GM10266 (cell line): ENCODE results near the gene POR.

Source experiments
- DNase-seq: peaks from one replicate; pipeline ENCODE4 v3.0.0; 2012; ENCODE audit errors: extremely low spot score
- TF ChIP-seq, protein P1 (sequence below): IDR thresholded peaks from 2 replicates; pipeline ENCODE4 v1.5.1; 2012; ENCODE audit warnings: mild to moderate bottlenecking, low read depth; ENCODE audit not compliant: control insufficient read depth, insufficient read depth; ENCODE audit errors: missing control alignments

POR gene

DNA sequence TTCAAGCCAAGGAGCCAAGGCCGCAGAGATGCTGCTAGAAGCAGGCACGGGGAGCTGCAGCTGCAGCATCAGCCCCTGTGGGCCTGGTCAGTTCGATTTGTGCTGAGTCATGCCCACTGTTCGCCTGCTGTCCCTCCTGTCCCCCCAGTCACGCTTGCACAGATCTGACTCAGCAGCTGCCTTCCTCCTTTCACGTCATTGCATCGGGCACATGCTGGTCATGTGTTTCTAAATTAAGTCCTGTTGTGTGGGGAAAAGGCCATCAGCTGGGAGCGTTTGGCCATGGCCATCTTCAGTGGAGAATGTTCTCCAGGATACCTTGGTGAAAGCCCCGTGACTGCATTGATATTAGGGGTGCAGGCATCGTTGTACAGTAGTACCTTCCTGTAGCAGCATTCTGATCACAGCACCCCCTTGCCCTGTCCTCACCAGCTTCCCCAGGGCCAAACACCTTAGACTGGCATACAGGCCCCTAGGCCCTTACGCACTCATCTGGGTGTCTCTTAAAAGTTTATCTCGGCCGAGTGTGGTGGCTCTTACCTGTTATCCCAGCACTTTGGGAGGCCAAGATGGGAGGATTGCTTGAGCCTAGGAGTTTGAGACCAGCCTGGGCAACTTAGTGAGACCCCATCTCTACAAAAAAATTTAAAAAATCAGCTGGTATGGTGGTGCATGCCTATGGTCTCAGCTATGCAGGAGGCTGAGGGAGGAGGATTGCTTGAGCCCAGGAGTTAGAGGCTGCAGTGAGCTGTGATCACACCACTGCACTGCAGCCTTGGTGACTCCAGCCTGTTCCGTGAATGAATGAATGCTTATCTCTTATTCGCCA is 23.2 kb downstream of the POR start:
- TF ChIP-seq, protein P1, sequence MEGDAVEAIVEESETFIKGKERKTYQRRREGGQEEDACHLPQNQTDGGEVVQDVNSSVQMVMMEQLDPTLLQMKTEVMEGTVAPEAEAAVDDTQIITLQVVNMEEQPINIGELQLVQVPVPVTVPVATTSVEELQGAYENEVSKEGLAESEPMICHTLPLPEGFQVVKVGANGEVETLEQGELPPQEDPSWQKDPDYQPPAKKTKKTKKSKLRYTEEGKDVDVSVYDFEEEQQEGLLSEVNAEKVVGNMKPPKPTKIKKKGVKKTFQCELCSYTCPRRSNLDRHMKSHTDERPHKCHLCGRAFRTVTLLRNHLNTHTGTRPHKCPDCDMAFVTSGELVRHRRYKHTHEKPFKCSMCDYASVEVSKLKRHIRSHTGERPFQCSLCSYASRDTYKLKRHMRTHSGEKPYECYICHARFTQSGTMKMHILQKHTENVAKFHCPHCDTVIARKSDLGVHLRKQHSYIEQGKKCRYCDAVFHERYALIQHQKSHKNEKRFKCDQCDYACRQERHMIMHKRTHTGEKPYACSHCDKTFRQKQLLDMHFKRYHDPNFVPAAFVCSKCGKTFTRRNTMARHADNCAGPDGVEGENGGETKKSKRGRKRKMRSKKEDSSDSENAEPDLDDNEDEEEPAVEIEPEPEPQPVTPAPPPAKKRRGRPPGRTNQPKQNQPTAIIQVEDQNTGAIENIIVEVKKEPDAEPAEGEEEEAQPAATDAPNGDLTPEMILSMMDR: no peak
- no peak for DNase-seq

DNA sequence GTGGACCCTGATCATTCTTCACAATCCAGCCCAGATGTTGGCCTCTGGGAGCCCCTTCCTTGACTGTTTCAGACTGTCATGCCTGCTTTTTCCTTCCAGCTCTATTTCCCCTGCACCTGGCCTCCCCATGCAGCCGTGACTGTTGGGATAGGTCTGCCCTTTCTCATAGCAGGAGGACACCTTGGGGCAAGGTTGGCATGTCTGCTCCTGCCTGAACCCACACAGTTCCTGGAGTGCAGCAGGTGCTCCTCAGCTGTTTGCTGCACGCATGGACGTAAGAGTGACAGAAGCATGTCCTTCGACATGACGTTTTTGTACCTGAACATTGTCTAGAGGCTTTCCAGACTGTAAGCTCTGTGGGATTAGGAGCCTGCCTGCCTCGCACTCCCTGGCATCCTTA is 24.0 kb downstream of the POR start:
- TF ChIP-seq, protein P1: no peak
- no peak for DNase-seq

DNA sequence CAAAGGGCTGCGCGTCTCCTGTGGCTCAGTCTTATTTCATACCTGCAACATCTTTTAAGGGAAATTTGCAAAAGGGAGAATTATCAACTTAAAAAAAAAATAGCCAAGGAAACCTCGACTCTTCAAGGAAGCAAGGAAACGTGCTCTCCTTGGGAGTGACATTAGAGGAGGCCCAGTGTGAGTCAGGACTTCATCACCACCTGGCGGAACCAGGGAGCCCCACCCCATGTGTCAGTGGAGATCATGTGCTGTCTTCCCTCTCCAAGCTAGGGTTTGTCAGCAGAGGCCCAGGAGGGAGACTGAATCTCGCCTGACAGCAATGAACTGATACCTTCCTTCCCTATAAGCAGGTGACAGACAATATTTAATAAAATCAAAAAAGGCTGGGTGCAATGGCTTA is 28.9 kb downstream of the POR start:
- TF ChIP-seq, protein P1: no peak
- no peak for DNase-seq

DNA sequence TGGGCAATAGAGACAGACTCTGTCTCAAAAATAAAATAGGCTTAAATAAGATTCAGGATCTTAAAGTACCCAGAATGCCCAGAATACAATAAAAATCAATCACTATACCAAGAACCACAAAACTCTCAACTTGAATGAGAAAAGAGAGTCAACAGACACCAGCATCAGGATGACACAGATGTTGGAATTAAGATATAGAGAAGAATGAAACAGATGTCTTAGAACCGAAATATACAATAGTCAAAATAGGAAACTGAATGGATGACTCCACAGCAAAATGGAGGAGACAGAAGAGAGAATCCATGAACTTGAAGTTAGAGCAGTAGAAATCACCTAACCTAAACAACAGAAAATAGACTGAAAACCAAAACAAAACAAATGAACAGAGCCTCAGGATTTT is 29.6 kb downstream of the POR start:
- DNase-seq: no peak
- TF ChIP-seq, protein P1: no peak

DNA sequence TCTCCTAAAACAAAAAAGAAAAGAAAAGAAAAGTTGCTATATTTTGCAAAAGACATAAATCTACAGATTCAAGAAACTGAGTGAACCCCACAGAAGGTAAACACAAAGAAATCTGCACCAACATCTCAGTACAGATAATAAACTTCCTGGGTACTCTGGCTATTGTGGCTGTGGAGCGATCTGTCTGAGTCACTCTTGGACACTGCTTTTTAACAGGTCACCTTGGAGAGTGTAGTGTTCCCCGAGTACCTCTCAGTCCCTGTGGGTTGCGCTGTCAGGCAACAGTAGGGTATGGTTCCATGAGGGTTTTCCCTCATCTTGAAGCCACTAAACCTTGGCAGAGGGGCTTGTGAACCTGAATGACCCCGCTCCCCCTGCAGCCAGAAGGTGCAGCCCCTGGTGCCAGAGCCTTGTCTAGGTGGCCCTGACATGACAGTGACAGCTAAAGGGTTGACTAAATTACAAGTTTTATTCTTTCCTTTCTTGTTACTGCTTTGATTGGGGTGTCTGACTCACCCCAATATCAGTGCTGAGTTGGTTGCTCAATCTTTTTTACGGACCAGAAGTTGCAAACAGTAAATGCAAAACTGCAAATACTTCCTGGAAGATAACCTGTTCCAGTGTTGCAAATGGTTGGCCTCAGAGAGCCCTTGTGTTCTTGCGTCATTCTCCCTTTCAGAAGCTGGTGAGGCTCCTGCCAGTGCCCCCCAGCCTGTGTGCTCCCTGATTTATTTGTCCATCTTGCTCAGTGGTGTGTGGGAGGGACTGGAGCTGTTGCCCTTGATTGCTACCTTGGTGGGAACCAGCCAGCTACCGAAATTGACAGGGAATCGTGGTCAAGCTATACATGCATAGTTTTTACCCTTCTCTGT is 30.6 kb downstream of the POR start:
- DNase-seq: peak; percentile 2
- TF ChIP-seq, protein P1: no peak

DNA sequence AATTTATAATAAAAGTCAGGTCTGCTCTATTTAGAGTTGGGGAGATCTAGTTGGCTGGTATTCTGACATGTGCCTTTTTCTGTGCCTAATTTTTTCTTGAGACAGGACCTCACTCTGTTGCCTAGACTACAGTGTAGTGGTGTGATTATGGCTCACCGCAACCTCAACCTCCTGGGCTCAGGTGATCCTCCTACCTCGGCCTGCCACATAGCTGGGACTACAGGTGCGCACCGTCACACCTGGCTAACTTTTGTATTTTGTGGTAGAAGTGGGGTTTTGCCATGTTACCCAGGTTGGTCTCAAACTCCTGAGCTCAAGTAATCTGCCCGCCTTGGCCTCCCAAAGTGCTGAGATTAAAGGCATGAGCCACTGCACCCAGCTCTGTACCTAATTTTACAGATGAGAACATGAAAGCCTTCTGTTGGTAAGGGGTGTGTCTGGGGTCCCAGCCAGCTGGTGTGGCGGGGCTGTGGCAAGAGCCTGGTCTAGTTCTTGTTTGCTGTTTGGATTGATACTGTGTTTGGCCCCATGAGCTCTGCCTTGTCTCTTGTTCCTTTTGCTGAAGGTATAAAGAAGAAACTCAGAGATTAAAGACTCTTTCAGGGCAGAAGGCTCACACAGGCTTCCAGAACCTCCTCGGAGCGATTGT is 31.4 kb downstream of the POR start:
- TF ChIP-seq, protein P1: no peak
- no peak for DNase-seq
